WTC11 (cell line): ENCODE data around the gene SLC14A1. TPM values are rescaled to one million over a fixed set of nuclear protein-coding genes. Genes with fewer than 3 reads are reported as not detected.

Source experiments
- ATAC-seq: fragments of 200-7000 bp; cut with Tn5 transposase; 2 replicates; pipeline ENCODE4 v1.10.0; 2021; ENCODE audit warnings: mild to moderate bottlenecking, moderate library complexity
- CTCF ChIA-PET: fragments of 300-600 bp; sonication (Branson Sonifier 250); formaldehyde crosslinking; loops from one replicate; lab custom pipeline; 2021; ENCODE audit warnings: antibody characterized with exemption; lab: Charles Lee
- POLR2A ChIA-PET: fragments of 350-600 bp; sonication (Branson Sonifier 250); formaldehyde crosslinking; loops from one replicate; lab custom pipeline; 2021; ENCODE audit warnings: antibody characterized with exemption; lab: Charles Lee
- DNase-seq: peaks from one replicate; pipeline ENCODE4 v3.0.0; 2021; ENCODE audit warnings: low spot score
- H3K27ac Mint-ChIP-seq: 2 replicates; pipeline ENCODE4 v1.8.0; 2021; ENCODE audit warnings: mixed read lengths
- H3K27me3 Mint-ChIP-seq: 2 replicates; pipeline ENCODE4 v1.8.0; 2021; ENCODE audit warnings: low read depth, mild to moderate bottlenecking, moderate library complexity, mixed read lengths
- H3K36me3 Mint-ChIP-seq: 2 replicates; pipeline ENCODE4 v1.8.0; 2021; ENCODE audit warnings: mixed read lengths
- H3K4me1 Mint-ChIP-seq: 2 replicates; pipeline ENCODE4 v1.8.0; 2022; ENCODE audit warnings: mixed read lengths
- H3K4me3 Mint-ChIP-seq: 2 replicates; pipeline ENCODE4 v1.8.0; 2021; ENCODE audit warnings: mild to moderate bottlenecking, moderate library complexity, mixed read lengths
- H3K9me3 Mint-ChIP-seq: 2 replicates; pipeline ENCODE4 v1.8.0; 2021; ENCODE audit warnings: mixed read lengths
- ATF1 ChIP-seq: sonication (generic); formaldehyde crosslinking; IDR thresholded peaks from 2 replicates; pipeline ENCODE4 v1.8.1; 2023; ENCODE audit warnings: mild to moderate bottlenecking, moderate library complexity, missing genetic modification reagents
- CBFB ChIP-seq: sonication (generic); formaldehyde crosslinking; IDR thresholded peaks from 2 replicates; pipeline ENCODE4 v1.8.1; 2022; ENCODE audit warnings: mild to moderate bottlenecking, low read depth, missing genetic modification reagents
- CREM ChIP-seq: sonication (generic); formaldehyde crosslinking; IDR thresholded peaks from 2 replicates; pipeline ENCODE4 v1.8.1; 2022; ENCODE audit warnings: mild to moderate bottlenecking, missing genetic modification reagents, moderate library complexity
- ETV6 ChIP-seq: sonication (generic); formaldehyde crosslinking; IDR thresholded peaks from 2 replicates; pipeline ENCODE4 v1.8.1; 2022; ENCODE audit warnings: mild to moderate bottlenecking, missing genetic modification reagents
- FOXJ3 ChIP-seq: sonication (generic); formaldehyde crosslinking; IDR thresholded peaks from 2 replicates; pipeline ENCODE4 v1.9.0; 2021; ENCODE audit warnings: missing genetic modification reagents, mild to moderate bottlenecking, borderline replicate concordance
- FOXK1 ChIP-seq: sonication (generic); formaldehyde crosslinking; IDR thresholded peaks from 2 replicates; pipeline ENCODE4 v1.8.0; 2022; ENCODE audit warnings: mild to moderate bottlenecking, moderate library complexity, missing genetic modification reagents
- FOXP1 ChIP-seq: sonication (generic); formaldehyde crosslinking; IDR thresholded peaks from 2 replicates; pipeline ENCODE4 v1.8.0; 2022; ENCODE audit warnings: missing genetic modification reagents, mild to moderate bottlenecking, moderate library complexity, borderline replicate concordance
- HMGA2 ChIP-seq: fragments of 250-450 bp; sonication (Bioruptor Pico); IDR thresholded peaks from 2 replicates; pipeline ENCODE4 v1.4.0; 2021; ENCODE audit warnings: mild to moderate bottlenecking, moderate library complexity
- JAZF1 ChIP-seq: fragments of 250-450 bp; sonication (Bioruptor Pico); IDR thresholded peaks from 2 replicates; pipeline ENCODE4 v1.9.0; 2021; ENCODE audit warnings: moderate library complexity, mild to moderate bottlenecking, inconsistent platforms
- NFATC4 ChIP-seq: fragments of 250-450 bp; sonication (Bioruptor Pico); IDR thresholded peaks from 2 replicates; pipeline ENCODE4 v1.9.0; 2021; ENCODE audit warnings: mild to moderate bottlenecking
- NR1H2 ChIP-seq: sonication (generic); formaldehyde crosslinking; IDR thresholded peaks from 2 replicates; pipeline ENCODE4 v1.9.0; 2021; ENCODE audit warnings: mild to moderate bottlenecking, moderate library complexity, missing genetic modification reagents
- PRRX2 ChIP-seq: fragments of 250-450 bp; sonication (Bioruptor Pico); IDR thresholded peaks from 2 replicates; pipeline ENCODE4 v1.8.0; 2021; ENCODE audit warnings: mild to moderate bottlenecking
- SMAD4 ChIP-seq: sonication (generic); formaldehyde crosslinking; IDR thresholded peaks from 2 replicates; pipeline ENCODE4 v1.8.0; 2022; ENCODE audit warnings: mild to moderate bottlenecking, missing genetic modification reagents
- TCF7 ChIP-seq: sonication (generic); formaldehyde crosslinking; IDR thresholded peaks from 2 replicates; pipeline ENCODE4 v1.8.0; 2022; ENCODE audit warnings: mild to moderate bottlenecking, low read depth, missing genetic modification reagents, moderate library complexity
- ZNF138 ChIP-seq: sonication (generic); formaldehyde crosslinking; conservative IDR thresholded peaks from 2 replicates; pipeline ENCODE4 v1.8.1; 2022; ENCODE audit warnings: mild to moderate bottlenecking, moderate library complexity, missing genetic modification reagents
- ZNF219 ChIP-seq: sonication (generic); formaldehyde crosslinking; IDR thresholded peaks from 2 replicates; pipeline ENCODE4 v1.8.0; 2023; ENCODE audit warnings: missing genetic modification reagents, mild to moderate bottlenecking, borderline replicate concordance
- ZNF423 ChIP-seq: fragments of 250-450 bp; sonication (Bioruptor Pico); IDR thresholded peaks from 2 replicates; pipeline ENCODE4 v2.1.2; 2022; ENCODE audit warnings: mild to moderate bottlenecking, moderate library complexity
- total RNA-seq: library from RNA; stranded (reverse); gene quantifications from 3 replicates; pipeline ENCODE4 v1.2.3, GENCODE V29; 2021
- TF ChIP-seq, protein P1 (sequence below): fragments of 250-450 bp; sonication (Bioruptor Pico); IDR thresholded peaks from 2 replicates; pipeline ENCODE4 v1.8.0; 2021; ENCODE audit warnings: mild to moderate bottlenecking
- TF ChIP-seq, protein P2 (sequence below): fragments of 250-450 bp; sonication (Bioruptor Pico); IDR thresholded peaks from 2 replicates; pipeline ENCODE4 v1.9.0; 2021; ENCODE audit warnings: mild to moderate bottlenecking
- TF ChIP-seq, protein P3 (sequence below): sonication (generic); formaldehyde crosslinking; IDR thresholded peaks from 2 replicates; pipeline ENCODE4 v1.8.0; 2022; ENCODE audit warnings: mild to moderate bottlenecking, missing genetic modification reagents
- TF ChIP-seq, protein P4 (sequence below): sonication (generic); formaldehyde crosslinking; IDR thresholded peaks from 2 replicates; pipeline ENCODE4 v1.8.0; 2023; ENCODE audit warnings: mild to moderate bottlenecking, missing genetic modification reagents
- TF ChIP-seq, protein P5 (sequence below): sonication (generic); formaldehyde crosslinking; conservative IDR thresholded peaks from 2 replicates; pipeline ENCODE4 v1.8.1; 2023; ENCODE audit warnings: mild to moderate bottlenecking, low read depth, missing genetic modification reagents, moderate library complexity

The SLC14A1 gene
- total RNA-seq, 1 experiment from 2014 or later = not detected

DNA sequence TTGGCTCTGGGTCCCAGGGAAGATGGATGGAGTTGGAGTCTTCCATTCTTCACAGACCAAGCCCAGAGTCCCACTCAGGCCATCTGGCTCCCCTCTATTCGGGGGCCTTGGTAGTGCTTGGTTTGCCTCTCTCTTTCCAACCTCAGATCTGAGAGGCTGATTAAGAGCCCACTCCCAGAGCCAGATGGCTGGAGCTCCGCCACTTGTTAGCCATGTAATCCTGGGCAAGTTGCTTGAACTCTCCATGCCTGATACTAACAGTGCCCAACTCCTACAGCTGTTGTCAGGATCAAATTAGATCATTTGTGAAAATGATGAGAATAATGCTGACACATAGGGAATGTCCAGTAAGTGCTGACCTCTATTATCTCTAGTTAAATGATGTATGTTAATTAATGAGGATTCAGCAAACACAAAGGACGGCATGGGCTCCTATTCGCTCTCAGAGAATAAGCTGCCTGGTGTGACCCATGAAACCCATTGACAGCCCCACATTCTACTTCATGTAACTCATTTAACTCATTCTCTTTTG lies 46.6 kb upstream of the SLC14A1 start:
- ATAC-seq = no peak
- no peak for DNase-seq
- ChIA-PET POLR2A (no interaction called here), CTCF (interaction anchor here (0.9 kb wide), 1 partner anchor 15 kb away, joined by 3 read pairs; no protein-coding TSS in a partner anchor)
- TF ChIP-seq, protein P1, sequence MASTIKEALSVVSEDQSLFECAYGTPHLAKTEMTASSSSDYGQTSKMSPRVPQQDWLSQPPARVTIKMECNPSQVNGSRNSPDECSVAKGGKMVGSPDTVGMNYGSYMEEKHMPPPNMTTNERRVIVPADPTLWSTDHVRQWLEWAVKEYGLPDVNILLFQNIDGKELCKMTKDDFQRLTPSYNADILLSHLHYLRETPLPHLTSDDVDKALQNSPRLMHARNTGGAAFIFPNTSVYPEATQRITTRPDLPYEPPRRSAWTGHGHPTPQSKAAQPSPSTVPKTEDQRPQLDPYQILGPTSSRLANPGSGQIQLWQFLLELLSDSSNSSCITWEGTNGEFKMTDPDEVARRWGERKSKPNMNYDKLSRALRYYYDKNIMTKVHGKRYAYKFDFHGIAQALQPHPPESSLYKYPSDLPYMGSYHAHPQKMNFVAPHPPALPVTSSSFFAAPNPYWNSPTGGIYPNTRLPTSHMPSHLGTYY (CRISPR knock-in tag) = no peak
- TF ChIP-seq FOXJ3 (CRISPR knock-in tag) (no peak), HMGA2 (CRISPR knock-in tag) (no peak), ETV6 (CRISPR knock-in tag) (no peak), CREM (CRISPR knock-in tag) (no peak), ATF1 (CRISPR knock-in tag) (no peak)
- TF ChIP-seq, protein P2, sequence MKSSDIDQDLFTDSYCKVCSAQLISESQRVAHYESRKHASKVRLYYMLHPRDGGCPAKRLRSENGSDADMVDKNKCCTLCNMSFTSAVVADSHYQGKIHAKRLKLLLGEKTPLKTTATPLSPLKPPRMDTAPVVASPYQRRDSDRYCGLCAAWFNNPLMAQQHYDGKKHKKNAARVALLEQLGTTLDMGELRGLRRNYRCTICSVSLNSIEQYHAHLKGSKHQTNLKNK (CRISPR knock-in tag) = no peak
- Mint-ChIP-seq H3K27me3 (no peaks in the 10 kb centered on the region), H3K4me1 (peaks cover 9% of the 10 kb centered on the region), H3K9me3 (no peaks in the 10 kb centered on the region), H3K4me3 (no peak overlapping the region), H3K27ac (no peak overlapping the region), H3K36me3 (no peaks in the 10 kb centered on the region)

DNA sequence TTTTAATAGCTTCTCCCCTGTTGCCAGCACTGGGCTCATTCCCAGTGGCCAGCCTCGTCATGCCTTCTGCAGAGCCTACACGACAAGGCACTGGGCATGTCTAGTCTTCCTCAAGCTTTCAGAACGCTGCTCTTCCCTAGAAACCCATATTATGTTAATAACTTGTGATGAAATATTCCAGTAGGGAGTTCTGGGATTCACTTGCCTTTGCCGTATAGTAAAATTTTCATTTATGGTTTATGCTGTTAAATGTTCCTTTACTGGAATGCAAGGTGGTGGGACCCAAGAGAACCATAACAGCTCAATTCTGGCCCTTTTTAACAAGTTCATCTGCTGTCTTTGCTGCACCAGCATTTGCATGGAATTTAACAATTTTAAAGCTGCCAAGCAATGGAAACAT lies 45.5 kb upstream of the SLC14A1 start:
- TF ChIP-seq ZNF138 (CRISPR knock-in tag) (no peak), FOXP1 (CRISPR knock-in tag) (no peak), NR1H2 (CRISPR knock-in tag) (no peak), TCF7 (CRISPR knock-in tag) (no peak), PRRX2 (CRISPR knock-in tag) (no peak), SMAD4 (CRISPR knock-in tag) (no peak), NFATC4 (CRISPR knock-in tag) (no peak), ZNF219 (no peak), ZNF423 (CRISPR knock-in tag) (no peak), JAZF1 (no peak), FOXK1 (no peak), ATF1 (CRISPR knock-in tag) (no peak), CBFB (CRISPR knock-in tag) (no peak)
- TF ChIP-seq, protein P3, sequence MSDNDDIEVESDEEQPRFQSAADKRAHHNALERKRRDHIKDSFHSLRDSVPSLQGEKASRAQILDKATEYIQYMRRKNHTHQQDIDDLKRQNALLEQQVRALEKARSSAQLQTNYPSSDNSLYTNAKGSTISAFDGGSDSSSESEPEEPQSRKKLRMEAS (CRISPR knock-in tag) = no peak
- TF ChIP-seq, protein P4, sequence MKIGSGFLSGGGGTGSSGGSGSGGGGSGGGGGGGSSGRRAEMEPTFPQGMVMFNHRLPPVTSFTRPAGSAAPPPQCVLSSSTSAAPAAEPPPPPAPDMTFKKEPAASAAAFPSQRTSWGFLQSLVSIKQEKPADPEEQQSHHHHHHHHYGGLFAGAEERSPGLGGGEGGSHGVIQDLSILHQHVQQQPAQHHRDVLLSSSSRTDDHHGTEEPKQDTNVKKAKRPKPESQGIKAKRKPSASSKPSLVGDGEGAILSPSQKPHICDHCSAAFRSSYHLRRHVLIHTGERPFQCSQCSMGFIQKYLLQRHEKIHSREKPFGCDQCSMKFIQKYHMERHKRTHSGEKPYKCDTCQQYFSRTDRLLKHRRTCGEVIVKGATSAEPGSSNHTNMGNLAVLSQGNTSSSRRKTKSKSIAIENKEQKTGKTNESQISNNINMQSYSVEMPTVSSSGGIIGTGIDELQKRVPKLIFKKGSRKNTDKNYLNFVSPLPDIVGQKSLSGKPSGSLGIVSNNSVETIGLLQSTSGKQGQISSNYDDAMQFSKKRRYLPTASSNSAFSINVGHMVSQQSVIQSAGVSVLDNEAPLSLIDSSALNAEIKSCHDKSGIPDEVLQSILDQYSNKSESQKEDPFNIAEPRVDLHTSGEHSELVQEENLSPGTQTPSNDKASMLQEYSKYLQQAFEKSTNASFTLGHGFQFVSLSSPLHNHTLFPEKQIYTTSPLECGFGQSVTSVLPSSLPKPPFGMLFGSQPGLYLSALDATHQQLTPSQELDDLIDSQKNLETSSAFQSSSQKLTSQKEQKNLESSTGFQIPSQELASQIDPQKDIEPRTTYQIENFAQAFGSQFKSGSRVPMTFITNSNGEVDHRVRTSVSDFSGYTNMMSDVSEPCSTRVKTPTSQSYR = no peak
- TF ChIP-seq, protein P5, sequence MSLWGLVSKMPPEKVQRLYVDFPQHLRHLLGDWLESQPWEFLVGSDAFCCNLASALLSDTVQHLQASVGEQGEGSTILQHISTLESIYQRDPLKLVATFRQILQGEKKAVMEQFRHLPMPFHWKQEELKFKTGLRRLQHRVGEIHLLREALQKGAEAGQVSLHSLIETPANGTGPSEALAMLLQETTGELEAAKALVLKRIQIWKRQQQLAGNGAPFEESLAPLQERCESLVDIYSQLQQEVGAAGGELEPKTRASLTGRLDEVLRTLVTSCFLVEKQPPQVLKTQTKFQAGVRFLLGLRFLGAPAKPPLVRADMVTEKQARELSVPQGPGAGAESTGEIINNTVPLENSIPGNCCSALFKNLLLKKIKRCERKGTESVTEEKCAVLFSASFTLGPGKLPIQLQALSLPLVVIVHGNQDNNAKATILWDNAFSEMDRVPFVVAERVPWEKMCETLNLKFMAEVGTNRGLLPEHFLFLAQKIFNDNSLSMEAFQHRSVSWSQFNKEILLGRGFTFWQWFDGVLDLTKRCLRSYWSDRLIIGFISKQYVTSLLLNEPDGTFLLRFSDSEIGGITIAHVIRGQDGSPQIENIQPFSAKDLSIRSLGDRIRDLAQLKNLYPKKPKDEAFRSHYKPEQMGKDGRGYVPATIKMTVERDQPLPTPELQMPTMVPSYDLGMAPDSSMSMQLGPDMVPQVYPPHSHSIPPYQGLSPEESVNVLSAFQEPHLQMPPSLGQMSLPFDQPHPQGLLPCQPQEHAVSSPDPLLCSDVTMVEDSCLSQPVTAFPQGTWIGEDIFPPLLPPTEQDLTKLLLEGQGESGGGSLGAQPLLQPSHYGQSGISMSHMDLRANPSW = no peak
- TF ChIP-seq, all 79 proteins: peak for 0
- Mint-ChIP-seq H3K9me3 (no peaks in the 10 kb centered on the region), H3K27ac (no peak overlapping the region), H3K27me3 (no peaks in the 10 kb centered on the region), H3K4me1 (peaks cover 9% of the 10 kb centered on the region), H3K4me3 (no peak overlapping the region), H3K36me3 (no peaks in the 10 kb centered on the region)
- CTCF ChIA-PET = interaction anchor here (0.6 to 0.7 kb wide), 3 partner anchors 8 to 296 kb away, joined by 3 read pairs; no protein-coding TSS in a partner anchor
- DNase-seq = no peak
- no peak for ATAC-seq
- POLR2A ChIA-PET = no interaction called here
